Suprapubic skin (tissue), 4 donors: ENCODE results near the gene TIMP1.

Source experiments
- EP300 ChIP-seq: sonication (generic); formaldehyde crosslinking; IDR thresholded peaks from one replicate; pipeline ENCODE4 v1.6.1; 2017; ENCODE audit warnings: antibody characterized with exemption
- POLR2A ChIP-seq, 2 donors: fragments of 450-650 bp; IDR thresholded peaks; one replicate each; pipeline ENCODE4 v1.6.1; 2017; ENCODE audit warnings: antibody characterized with exemption in 2 of 2, mild to moderate bottlenecking in 2 of 2, moderate library complexity in 2 of 2
- POLR2AphosphoS5 ChIP-seq, 3 donors: sonication (generic); formaldehyde crosslinking; IDR thresholded peaks; one replicate each; pipeline ENCODE4 v1.6.1; 2017; ENCODE audit warnings: antibody characterized with exemption in 3 of 3
- TF ChIP-seq, protein P1 (sequence below), 2 donors: fragments of 200-600 bp in 1 of 2; fragments of 450-650 bp in 1 of 2; sonication (generic) in 1 of 2; IDR thresholded peaks; one replicate each; pipeline ENCODE4 v1.5.1; 2016 to 2019; ENCODE audit warnings: antibody characterized with exemption in 2 of 2, mild to moderate bottlenecking in 1 of 2, moderate library complexity in 1 of 2

DNA sequence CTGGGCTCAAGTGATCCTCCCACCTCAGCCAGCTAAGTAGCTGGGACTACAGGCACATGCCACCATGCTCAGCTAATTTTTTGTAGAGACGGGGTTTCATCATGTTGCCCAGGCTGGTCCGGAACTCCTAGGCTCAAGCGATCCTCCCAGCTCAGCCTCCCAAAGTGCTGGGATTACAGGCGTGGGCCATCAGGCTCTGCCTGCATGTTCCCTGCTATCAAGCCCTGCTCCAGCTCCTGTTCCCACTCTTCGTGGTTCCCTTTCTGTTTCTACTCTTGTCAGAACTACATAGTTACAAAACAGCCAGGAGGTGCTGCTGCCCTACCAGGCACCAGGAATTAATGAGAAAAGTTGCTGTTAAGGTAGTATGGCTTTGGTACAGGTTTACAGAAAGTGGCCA, 8.7 kb downstream of the TIMP1 start:
- TF ChIP-seq POLR2A (IDR thresholded peaks at IDR 0.05) (no peak), EP300 (no peak), POLR2AphosphoS5 (IDR thresholded peaks at IDR 0.05) (no peak)
- TF ChIP-seq, protein P1, sequence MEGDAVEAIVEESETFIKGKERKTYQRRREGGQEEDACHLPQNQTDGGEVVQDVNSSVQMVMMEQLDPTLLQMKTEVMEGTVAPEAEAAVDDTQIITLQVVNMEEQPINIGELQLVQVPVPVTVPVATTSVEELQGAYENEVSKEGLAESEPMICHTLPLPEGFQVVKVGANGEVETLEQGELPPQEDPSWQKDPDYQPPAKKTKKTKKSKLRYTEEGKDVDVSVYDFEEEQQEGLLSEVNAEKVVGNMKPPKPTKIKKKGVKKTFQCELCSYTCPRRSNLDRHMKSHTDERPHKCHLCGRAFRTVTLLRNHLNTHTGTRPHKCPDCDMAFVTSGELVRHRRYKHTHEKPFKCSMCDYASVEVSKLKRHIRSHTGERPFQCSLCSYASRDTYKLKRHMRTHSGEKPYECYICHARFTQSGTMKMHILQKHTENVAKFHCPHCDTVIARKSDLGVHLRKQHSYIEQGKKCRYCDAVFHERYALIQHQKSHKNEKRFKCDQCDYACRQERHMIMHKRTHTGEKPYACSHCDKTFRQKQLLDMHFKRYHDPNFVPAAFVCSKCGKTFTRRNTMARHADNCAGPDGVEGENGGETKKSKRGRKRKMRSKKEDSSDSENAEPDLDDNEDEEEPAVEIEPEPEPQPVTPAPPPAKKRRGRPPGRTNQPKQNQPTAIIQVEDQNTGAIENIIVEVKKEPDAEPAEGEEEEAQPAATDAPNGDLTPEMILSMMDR (IDR thresholded peaks at IDR 0.05): no peak
